Measurements from ENCODE around the gene PRDX5. TPM values are rescaled to one million over a fixed set of nuclear protein-coding genes. Genes with fewer than 3 reads are reported as not detected.
A peak's percentile ranks its signal among the peaks of the same experiment; 100 is the strongest.

PRDX5 gene
- total and polyA plus RNA-seq, 9 of the 15 experiments (the other 6 are each of a cell fraction or from before 2014, with no cell fraction given), result 40.8 to 327 (median 204) TPM

DNA sequence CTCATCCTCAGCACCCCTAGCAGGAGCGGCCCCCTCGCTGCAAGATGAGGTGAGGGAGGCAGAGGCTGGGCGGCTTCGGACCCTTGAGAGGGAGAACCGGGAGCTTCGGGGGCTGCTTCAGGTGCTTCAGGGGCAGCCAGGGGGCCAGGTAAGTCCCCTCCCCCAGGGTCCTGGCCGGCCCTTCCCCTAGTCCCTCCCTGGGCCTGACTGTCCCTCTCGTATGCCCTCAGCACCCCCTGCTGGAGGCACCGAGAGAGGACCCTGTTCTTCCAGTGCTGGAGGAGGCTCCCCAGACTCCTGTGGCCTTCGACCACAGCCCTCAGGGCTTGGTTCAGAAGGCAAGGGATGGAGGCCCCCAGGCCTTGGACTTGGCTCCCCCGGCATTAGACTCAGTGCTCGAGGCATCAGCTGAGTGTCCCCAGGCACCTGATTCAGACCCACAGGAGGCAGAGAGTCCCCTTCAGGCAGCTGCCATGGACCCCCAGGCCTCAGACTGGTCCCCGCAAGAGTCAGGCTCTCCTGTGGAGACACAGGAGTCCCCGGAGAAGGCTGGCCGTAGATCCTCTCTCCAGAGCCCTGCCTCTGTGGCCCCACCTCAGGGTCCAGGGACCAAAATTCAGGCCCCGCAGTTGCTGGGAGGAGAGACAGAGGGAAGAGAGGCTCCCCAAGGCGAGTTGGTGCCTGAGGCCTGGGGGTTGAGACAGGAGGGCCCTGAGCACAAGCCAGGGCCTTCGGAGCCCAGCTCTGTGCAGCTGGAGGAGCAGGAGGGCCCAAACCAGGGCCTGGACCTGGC is 26.0 kb downstream of the PRDX5 start (continued):
- TF ChIP-seq, protein P1, sequence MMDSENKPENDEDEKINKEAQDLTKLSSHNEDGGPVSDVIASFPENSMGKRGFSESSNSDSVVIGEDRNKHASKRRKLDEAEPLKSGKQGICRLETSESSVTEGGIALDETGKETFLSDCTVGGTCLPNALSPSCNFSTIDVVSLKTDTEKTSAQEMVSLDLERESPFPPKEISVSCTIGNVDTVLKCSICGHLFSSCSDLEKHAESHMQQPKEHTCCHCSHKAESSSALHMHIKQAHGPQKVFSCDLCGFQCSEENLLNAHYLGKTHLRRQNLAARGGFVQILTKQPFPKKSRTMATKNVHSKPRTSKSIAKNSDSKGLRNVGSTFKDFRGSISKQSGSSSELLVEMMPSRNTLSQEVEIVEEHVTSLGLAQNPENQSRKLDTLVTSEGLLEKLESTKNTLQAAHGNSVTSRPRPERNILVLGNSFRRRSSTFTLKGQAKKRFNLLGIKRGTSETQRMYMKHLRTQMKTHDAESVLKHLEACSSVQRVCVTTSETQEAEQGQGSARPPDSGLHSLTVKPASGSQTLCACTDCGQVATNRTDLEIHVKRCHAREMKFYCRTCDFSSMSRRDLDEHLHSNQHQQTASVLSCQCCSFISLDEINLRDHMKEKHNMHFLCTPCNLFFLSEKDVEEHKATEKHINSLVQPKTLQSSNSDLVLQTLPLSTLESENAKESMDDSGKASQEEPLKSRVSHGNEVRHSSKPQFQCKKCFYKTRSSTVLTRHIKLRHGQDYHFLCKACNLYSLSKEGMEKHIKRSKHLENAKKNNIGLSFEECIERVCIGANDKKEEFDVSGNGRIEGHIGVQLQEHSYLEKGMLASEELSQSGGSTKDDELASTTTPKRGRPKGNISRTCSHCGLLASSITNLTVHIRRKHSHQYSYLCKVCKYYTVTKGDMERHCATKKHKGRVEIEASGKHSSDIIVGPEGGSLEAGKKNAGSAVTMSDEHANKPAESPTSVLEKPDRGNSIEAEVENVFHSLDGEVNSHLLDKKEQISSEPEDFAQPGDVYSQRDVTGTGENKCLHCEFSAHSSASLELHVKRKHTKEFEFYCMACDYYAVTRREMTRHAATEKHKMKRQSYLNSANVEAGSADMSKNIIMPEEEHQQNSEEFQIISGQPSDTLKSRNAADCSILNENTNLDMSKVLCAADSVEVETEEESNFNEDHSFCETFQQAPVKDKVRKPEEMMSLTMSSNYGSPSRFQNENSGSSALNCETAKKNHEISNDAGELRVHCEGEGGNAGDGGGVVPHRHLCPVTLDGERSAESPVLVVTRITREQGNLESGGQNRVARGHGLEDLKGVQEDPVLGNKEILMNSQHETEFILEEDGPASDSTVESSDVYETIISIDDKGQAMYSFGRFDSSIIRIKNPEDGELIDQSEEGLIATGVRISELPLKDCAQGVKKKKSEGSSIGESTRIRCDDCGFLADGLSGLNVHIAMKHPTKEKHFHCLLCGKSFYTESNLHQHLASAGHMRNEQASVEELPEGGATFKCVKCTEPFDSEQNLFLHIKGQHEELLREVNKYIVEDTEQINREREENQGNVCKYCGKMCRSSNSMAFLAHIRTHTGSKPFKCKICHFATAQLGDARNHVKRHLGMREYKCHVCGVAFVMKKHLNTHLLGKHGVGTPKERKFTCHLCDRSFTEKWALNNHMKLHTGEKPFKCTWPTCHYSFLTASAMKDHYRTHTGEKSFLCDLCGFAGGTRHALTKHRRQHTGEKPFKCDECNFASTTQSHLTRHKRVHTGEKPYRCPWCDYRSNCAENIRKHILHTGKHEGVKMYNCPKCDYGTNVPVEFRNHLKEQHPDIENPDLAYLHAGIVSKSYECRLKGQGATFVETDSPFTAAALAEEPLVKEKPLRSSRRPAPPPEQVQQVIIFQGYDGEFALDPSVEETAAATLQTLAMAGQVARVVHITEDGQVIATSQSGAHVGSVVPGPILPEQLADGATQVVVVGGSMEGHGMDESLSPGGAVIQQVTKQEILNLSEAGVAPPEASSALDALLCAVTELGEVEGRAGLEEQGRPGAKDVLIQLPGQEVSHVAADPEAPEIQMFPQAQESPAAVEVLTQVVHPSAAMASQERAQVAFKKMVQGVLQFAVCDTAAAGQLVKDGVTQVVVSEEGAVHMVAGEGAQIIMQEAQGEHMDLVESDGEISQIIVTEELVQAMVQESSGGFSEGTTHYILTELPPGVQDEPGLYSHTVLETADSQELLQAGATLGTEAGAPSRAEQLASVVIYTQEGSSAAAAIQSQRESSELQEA (IDR thresholded peaks at IDR 0.05; ENCODE audit: low read depth), result no peak
- TF ChIP-seq NR3C1 (CRISPR knock-in tag; IDR thresholded peaks at IDR 0.05), result no peak
- TF ChIP-seq, protein P2, sequence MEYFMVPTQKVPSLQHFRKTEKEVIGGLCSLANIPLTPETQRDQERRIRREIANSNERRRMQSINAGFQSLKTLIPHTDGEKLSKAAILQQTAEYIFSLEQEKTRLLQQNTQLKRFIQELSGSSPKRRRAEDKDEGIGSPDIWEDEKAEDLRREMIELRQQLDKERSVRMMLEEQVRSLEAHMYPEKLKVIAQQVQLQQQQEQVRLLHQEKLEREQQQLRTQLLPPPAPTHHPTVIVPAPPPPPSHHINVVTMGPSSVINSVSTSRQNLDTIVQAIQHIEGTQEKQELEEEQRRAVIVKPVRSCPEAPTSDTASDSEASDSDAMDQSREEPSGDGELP (CRISPR knock-in tag; IDR thresholded peaks at IDR 0.05; ENCODE audit: borderline replicate concordance), result peak; percentile 28; the same call in 1 of the 2 replicates
- peak; percentile 58 to 75 for TF ChIP-seq RAD21 (CRISPR knock-in tag; conservative IDR thresholded peaks at IDR 0.05 in 1 of 2, IDR thresholded peaks at IDR 0.05 in 1 of 2)
- TF ChIP-seq, protein P3, sequence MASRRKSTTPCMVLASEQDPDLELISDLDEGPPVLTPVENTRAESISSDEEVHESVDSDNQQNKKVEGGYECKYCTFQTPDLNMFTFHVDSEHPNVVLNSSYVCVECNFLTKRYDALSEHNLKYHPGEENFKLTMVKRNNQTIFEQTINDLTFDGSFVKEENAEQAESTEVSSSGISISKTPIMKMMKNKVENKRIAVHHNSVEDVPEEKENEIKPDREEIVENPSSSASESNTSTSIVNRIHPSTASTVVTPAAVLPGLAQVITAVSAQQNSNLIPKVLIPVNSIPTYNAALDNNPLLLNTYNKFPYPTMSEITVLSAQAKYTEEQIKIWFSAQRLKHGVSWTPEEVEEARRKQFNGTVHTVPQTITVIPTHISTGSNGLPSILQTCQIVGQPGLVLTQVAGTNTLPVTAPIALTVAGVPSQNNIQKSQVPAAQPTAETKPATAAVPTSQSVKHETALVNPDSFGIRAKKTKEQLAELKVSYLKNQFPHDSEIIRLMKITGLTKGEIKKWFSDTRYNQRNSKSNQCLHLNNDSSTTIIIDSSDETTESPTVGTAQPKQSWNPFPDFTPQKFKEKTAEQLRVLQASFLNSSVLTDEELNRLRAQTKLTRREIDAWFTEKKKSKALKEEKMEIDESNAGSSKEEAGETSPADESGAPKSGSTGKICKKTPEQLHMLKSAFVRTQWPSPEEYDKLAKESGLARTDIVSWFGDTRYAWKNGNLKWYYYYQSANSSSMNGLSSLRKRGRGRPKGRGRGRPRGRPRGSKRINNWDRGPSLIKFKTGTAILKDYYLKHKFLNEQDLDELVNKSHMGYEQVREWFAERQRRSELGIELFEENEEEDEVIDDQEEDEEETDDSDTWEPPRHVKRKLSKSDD (conservative IDR thresholded peaks at IDR 0.05; ENCODE audit: low read length), result no peak
- TF ChIP-seq CTCF (IDR thresholded peaks at IDR 0.05 in 2 of 3, conservative IDR thresholded peaks at IDR 0.05 in 1 of 3; ENCODE audit: insufficient read depth in 2 of 3, low read depth in 1 of 3, low read length in 3 of 3), result peak; percentile 55 to 65 (median 65)
- TF ChIP-seq NRF1 (conservative IDR thresholded peaks at IDR 0.05 in 1 of 2, IDR thresholded peaks at IDR 0.05 in 1 of 2), result no peak; a peak in 1 of 4 replicates
- no peak for TF ChIP-seq NCOA4 (IDR thresholded peaks at IDR 0.05; ENCODE audit: partially characterized antibody)
- TF ChIP-seq HOMEZ (CRISPR knock-in tag; IDR thresholded peaks at IDR 0.05), result no peak
